ENCODE measurements around the gene GFER. TPM values are rescaled to one million over a fixed set of nuclear protein-coding genes. Genes with fewer than 3 reads are reported as not detected.
"Not testable (repeated sequence)": the region's sequence is repeated elsewhere in the genome, so short reads cannot be mapped to it uniquely, and the experiment has no call there.

GFER gene
- polyA plus RNA-seq, 1 donor = 20.2 TPM

GRCh38 chr16:2027024-2028010, 43.3 kb downstream of the GFER start:
- DNase-seq = no peak

GRCh38 chr16:2028146-2028545, 44.2 kb downstream of the GFER start:
- DNase-seq = no peak

- no peak for DNase-seq
Observed at GRCh38 chr16:2028620-2029220, 44.7 kb downstream of the GFER start.

- DNase-seq = no peak
Observed at GRCh38 chr16:2029350-2029749, 45.4 kb downstream of the GFER start.

GRCh38 chr16:2030036-2030435, 46.0 kb downstream of the GFER start:
- DNase-seq = no peak

GRCh38 chr16:2031081-2031577, 47.1 kb downstream of the GFER start:
- no peak for DNase-seq

- DNase-seq = no peak
Observed at GRCh38 chr16:2032285-2033056, 48.5 kb downstream of the GFER start.

- DNase-seq = no peak
Observed at GRCh38 chr16:2033057-2033908, 49.3 kb downstream of the GFER start.

- DNase-seq = not testable (repeated sequence)
Observed at GRCh38 chr16:2033909-2034695, 50.1 kb downstream of the GFER start.

- no peak for DNase-seq
Observed at GRCh38 chr16:2034696-2035430, 50.9 kb downstream of the GFER start.

- no peak for DNase-seq
Observed at GRCh38 chr16:2035431-2036199, 51.6 kb downstream of the GFER start.

- DNase-seq = no peak
Observed at GRCh38 chr16:2036200-2036966, 52.4 kb downstream of the GFER start.

GRCh38 chr16:2037115-2037514, 53.1 kb downstream of the GFER start:
- no peak for DNase-seq

Other genes starting within 250 kb of the GFER start
- 22.8 TPM for gene NME3, start 212.7 kb upstream of the GFER start, polyA plus RNA-seq (ENCODE audit: insufficient read length)
- gene EME2, start 211.4 kb upstream of the GFER start, polyA plus RNA-seq (ENCODE audit: insufficient read length) = 7.2 TPM
- gene MRPS34, start 211.1 kb upstream of the GFER start, polyA plus RNA-seq (ENCODE audit: insufficient read length) = 45.8 TPM
- 30.5 TPM for gene SPSB3, start 201.6 kb upstream of the GFER start, polyA plus RNA-seq (ENCODE audit: insufficient read length)
- gene NUBP2, start 201.2 kb upstream of the GFER start, polyA plus RNA-seq (ENCODE audit: insufficient read length) = 48.7 TPM
- gene IGFALS, start 190.5 kb upstream of the GFER start, polyA plus RNA-seq (ENCODE audit: insufficient read length) = 0.52 TPM
- gene HAGH, start 157.4 kb upstream of the GFER start, polyA plus RNA-seq (ENCODE audit: insufficient read length) = 44.7 TPM
- 21.2 TPM for gene FAHD1, start 157.0 kb upstream of the GFER start, polyA plus RNA-seq (ENCODE audit: insufficient read length)
- 0.26 TPM for gene MEIOB, start 112.0 kb upstream of the GFER start, polyA plus RNA-seq (ENCODE audit: insufficient read length)
- gene HS3ST6, start 65.8 kb upstream of the GFER start, polyA plus RNA-seq (ENCODE audit: insufficient read length) = 0.21 TPM
- gene MSRB1, start 41.0 kb upstream of the GFER start, polyA plus RNA-seq (ENCODE audit: insufficient read length) = 39.0 TPM
- 72.5 TPM for gene RPL3L, start 29.5 kb upstream of the GFER start, polyA plus RNA-seq (ENCODE audit: insufficient read length)
- 145 TPM for gene NDUFB10, start 24.7 kb upstream of the GFER start, polyA plus RNA-seq (ENCODE audit: insufficient read length)
- 3,719 TPM for gene RPS2, start 19.4 kb upstream of the GFER start, polyA plus RNA-seq (ENCODE audit: insufficient read length)
- not detected for gene RNF151, start 17.3 kb upstream of the GFER start, polyA plus RNA-seq (ENCODE audit: insufficient read length)
- 34.3 TPM for gene TBL3, start 12.1 kb upstream of the GFER start, polyA plus RNA-seq (ENCODE audit: insufficient read length)
- 1.3 TPM for gene NOXO1, start 2.7 kb upstream of the GFER start, polyA plus RNA-seq (ENCODE audit: insufficient read length)
- 2.1 TPM for gene SYNGR3, start 5.8 kb downstream of the GFER start, polyA plus RNA-seq (ENCODE audit: insufficient read length)
- 32.1 TPM for gene ZNF598, start 25.6 kb downstream of the GFER start, polyA plus RNA-seq (ENCODE audit: insufficient read length)
- 0.72 TPM for gene NPW, start 35.6 kb downstream of the GFER start, polyA plus RNA-seq (ENCODE audit: insufficient read length)
- gene NHERF2, start 42.7 kb downstream of the GFER start, polyA plus RNA-seq (ENCODE audit: insufficient read length) = 47.8 TPM
- 13.5 TPM for gene NTHL1, start 63.6 kb downstream of the GFER start, polyA plus RNA-seq (ENCODE audit: insufficient read length)
- 92.4 TPM for gene TSC2, start 63.8 kb downstream of the GFER start, polyA plus RNA-seq (ENCODE audit: insufficient read length)
- 181 TPM for gene PKD1, start 151.7 kb downstream of the GFER start, polyA plus RNA-seq (ENCODE audit: insufficient read length)
- gene RAB26, start 164.4 kb downstream of the GFER start, polyA plus RNA-seq (ENCODE audit: insufficient read length) = 0.92 TPM
- 46.7 TPM for gene TRAF7, start 171.6 kb downstream of the GFER start, polyA plus RNA-seq (ENCODE audit: insufficient read length)
- gene CASKIN1, start 212.4 kb downstream of the GFER start, polyA plus RNA-seq (ENCODE audit: insufficient read length) = 3.1 TPM
- 41.0 TPM for gene MLST8, start 221.3 kb downstream of the GFER start, polyA plus RNA-seq (ENCODE audit: insufficient read length)
- gene BRICD5, start 226.7 kb downstream of the GFER start, polyA plus RNA-seq (ENCODE audit: insufficient read length) = 7.8 TPM
- 15.7 TPM for gene PGP, start 230.6 kb downstream of the GFER start, polyA plus RNA-seq (ENCODE audit: insufficient read length)
- 16.4 TPM for gene E4F1, start 239.4 kb downstream of the GFER start, polyA plus RNA-seq (ENCODE audit: insufficient read length)